WERI-Rb-1 (cell line): ENCODE data around the gene PDE4B.

Experiments
- DNase-seq: peaks from one replicate; pipeline ENCODE4 v3.0.0-alpha.2; 2020
- H3K27ac ChIP-seq: fragments of 250-450 bp; sonication (Bioruptor Pico); 2 replicates; pipeline ENCODE4 v1.5.1; 2020; ENCODE audit warnings: mild to moderate bottlenecking, moderate library complexity
- H3K27me3 ChIP-seq: fragments of 250-450 bp; sonication (Bioruptor Pico); 2 replicates; pipeline ENCODE4 v1.5.1; 2021; ENCODE audit warnings: mild to moderate bottlenecking, low read depth, moderate library complexity; ENCODE audit not compliant: insufficient read depth, severe bottlenecking
- H3K36me3 ChIP-seq: fragments of 250-450 bp; sonication (Bioruptor Pico); 2 replicates; pipeline ENCODE4 v1.5.1; 2020; ENCODE audit warnings: mild to moderate bottlenecking, moderate library complexity
- H3K4me3 ChIP-seq: 2 replicates; pipeline ENCODE4 v1.5.1; 2011; ENCODE audit warnings: low read depth, mild to moderate bottlenecking, control low read depth, low read length
- H3K9me3 ChIP-seq: fragments of 250-450 bp; sonication (Bioruptor Pico); 2 replicates; pipeline ENCODE4 v1.5.1; 2021; ENCODE audit warnings: mild to moderate bottlenecking, moderate library complexity; ENCODE audit not compliant: severe bottlenecking
- TF ChIP-seq, protein P1 (sequence below): IDR thresholded peaks from 2 replicates; pipeline ENCODE4 v1.5.1; 2011; ENCODE audit warnings: low read depth, mild to moderate bottlenecking, control low read depth, inconsistent platforms, low read length

PDE4B gene

DNA sequence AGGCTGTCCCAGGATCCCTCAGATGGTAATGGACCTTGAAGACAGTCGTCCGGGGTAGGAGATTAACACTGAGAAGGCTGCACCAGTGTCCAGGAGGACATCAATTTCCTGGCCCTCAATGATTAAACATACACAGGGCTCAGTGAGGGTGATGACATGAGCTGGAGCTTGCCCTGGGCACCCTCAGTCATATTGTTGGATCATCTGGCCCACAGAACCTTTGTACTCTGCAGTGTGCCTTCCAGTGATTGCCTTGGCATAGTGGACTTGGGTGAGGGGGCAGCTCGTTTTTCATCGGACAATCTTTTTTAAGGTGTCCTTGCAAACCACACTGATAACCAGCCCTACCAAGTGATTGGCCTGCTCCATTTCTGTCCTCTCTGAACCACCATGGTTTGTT, 630.1 kb downstream of the PDE4B start:
- Histone ChIP-seq H3K27me3 (no peaks in the 10 kb centered on the region), H3K27ac (no peak overlapping the region), H3K9me3 (peaks cover 7% of the 10 kb centered on the region), H3K36me3 (no peaks in the 10 kb centered on the region), H3K4me3 (no peak overlapping the region)
- no peak for DNase-seq
- TF ChIP-seq, protein P1, sequence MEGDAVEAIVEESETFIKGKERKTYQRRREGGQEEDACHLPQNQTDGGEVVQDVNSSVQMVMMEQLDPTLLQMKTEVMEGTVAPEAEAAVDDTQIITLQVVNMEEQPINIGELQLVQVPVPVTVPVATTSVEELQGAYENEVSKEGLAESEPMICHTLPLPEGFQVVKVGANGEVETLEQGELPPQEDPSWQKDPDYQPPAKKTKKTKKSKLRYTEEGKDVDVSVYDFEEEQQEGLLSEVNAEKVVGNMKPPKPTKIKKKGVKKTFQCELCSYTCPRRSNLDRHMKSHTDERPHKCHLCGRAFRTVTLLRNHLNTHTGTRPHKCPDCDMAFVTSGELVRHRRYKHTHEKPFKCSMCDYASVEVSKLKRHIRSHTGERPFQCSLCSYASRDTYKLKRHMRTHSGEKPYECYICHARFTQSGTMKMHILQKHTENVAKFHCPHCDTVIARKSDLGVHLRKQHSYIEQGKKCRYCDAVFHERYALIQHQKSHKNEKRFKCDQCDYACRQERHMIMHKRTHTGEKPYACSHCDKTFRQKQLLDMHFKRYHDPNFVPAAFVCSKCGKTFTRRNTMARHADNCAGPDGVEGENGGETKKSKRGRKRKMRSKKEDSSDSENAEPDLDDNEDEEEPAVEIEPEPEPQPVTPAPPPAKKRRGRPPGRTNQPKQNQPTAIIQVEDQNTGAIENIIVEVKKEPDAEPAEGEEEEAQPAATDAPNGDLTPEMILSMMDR = no peak
